HAP-1 (cell line): Measurements from ENCODE around the gene RAI1.
A peak's percentile ranks its signal among the peaks of the same experiment; 100 is the strongest.

ENCODE experiments used
- DNase-seq, 2 experiments: peaks; one replicate each; pipeline ENCODE4 v3.0.0-alpha.2; 2016 to 2020; ENCODE audit warnings: low spot score in 2 of 2
- H3K27me3 ChIP-seq: fragments of 250-450 bp; sonication (Bioruptor Pico); 2 replicates; pipeline ENCODE4 v1.5.1; 2020; ENCODE audit warnings: low read depth, mild to moderate bottlenecking, moderate library complexity
- H3K36me3 ChIP-seq: fragments of 250-450 bp; sonication (Bioruptor Pico); replicated peaks from 2 replicates; pipeline ENCODE4 v1.5.1; 2020; ENCODE audit warnings: mild to moderate bottlenecking
- H3K4me1 ChIP-seq: fragments of 250-450 bp; sonication (Bioruptor Pico); 2 replicates; pipeline ENCODE4 v1.5.1; 2020; ENCODE audit warnings: mild to moderate bottlenecking
- H3K4me3 ChIP-seq: fragments of 250-450 bp; sonication (Bioruptor Pico); 2 replicates; pipeline ENCODE4 v1.5.1; 2020; ENCODE audit warnings: mild to moderate bottlenecking, moderate library complexity
- H3K9me3 ChIP-seq: fragments of 250-450 bp; sonication (Bioruptor Pico); 2 replicates; pipeline ENCODE4 v1.5.1; 2020; ENCODE audit warnings: mild to moderate bottlenecking, moderate library complexity
- in situ Hi-C: fragments of 300-500 bp; cut with MboI; formaldehyde crosslinking; loops from 3 replicates; pipeline ENCODE4 v1.14.3; 2020; ENCODE audit warnings: low sequenced_read_pairs, inconsistent platforms, mixed read lengths

RAI1 gene

DNA sequence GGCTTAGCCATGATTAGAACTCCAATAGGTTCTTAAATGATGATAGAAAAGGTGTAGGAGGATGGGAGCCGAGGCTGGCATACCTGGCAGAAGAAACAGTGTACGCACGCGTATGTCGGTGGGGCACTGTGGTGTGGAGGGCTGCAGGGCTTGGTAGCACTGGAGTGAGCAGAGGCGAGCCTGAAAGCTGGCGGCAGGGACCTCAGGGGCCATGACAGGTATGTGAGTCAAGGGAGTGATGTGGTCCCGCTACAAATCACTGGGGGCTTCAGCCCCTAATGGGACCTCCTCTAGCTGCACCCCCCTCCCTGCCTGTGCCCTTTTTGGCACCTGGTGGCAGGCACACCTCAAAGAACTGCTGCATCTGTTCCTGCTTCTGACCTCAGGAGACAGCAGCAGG, 67.3 kb downstream of the RAI1 start:
- in situ Hi-C loops = no loop called here
- no peak for DNase-seq
- no peaks in the 10 kb centered on the region for H3K27me3 ChIP-seq
- H3K4me1 ChIP-seq = peaks cover 15% of the 10 kb centered on the region
- no peaks in the 10 kb centered on the region for H3K9me3 ChIP-seq
- no peak overlapping the region for H3K4me3 ChIP-seq
- H3K36me3 ChIP-seq = no peaks in the 10 kb centered on the region

- H3K9me3 ChIP-seq = no peaks in the 10 kb centered on the region
- no peaks in the 10 kb centered on the region for H3K27me3 ChIP-seq
- in situ Hi-C loops = no loop called here
- H3K4me1 ChIP-seq = peaks cover 15% of the 10 kb centered on the region
- H3K36me3 ChIP-seq = no peaks in the 10 kb centered on the region
- no peak for DNase-seq
- H3K4me3 ChIP-seq = no peak overlapping the region
Observed at GRCh38 chr17:17749025-17749772, 67.9 kb downstream of the RAI1 start.

DNA sequence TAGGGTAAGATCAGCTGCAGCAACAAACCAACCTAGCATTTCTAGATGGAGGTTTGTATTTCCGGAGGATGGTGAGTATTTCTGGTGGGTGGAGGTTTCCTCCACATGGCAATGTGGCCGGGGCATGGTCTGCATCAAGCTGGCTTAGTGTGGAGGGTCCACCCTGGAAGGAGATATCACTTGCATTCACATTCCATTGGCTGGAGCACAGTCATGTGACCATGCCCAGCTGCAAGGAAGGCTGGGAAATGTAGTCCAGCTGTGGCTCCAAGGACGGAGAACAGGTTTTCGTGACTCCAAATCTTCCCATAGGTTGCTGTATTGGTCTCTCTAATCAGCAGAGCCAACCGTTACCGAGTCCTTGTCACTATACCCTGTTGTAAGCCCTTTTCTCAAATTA, 68.7 kb downstream of the RAI1 start:
- H3K4me3 ChIP-seq = no peak overlapping the region
- H3K4me1 ChIP-seq = peaks cover 15% of the 10 kb centered on the region

GRCh38 chr17:17750881-17751280, 69.6 kb downstream of the RAI1 start:
- Histone ChIP-seq H3K9me3 (no peaks in the 10 kb centered on the region), H3K4me1 (peaks cover 15% of the 10 kb centered on the region), H3K4me3 (no peak overlapping the region), H3K27me3 (no peaks in the 10 kb centered on the region), H3K36me3 (no peaks in the 10 kb centered on the region)
- in situ Hi-C loops = no loop called here
- DNase-seq = no peak

More for the DNA sequence above, 68.7 kb downstream of the RAI1 start:
- H3K27me3 ChIP-seq = no peaks in the 10 kb centered on the region
- no peaks in the 10 kb centered on the region for H3K9me3 ChIP-seq
- DNase-seq = peak; percentile 47 to 72
- no peaks in the 10 kb centered on the region for H3K36me3 ChIP-seq
- in situ Hi-C loops = no loop called here

GRCh38 chr17:17751489-17752088, 70.3 kb downstream of the RAI1 start:
- DNase-seq = no peak
- Histone ChIP-seq H3K27me3 (no peaks in the 10 kb centered on the region), H3K36me3 (no peaks in the 10 kb centered on the region), H3K4me1 (peaks cover 15% of the 10 kb centered on the region), H3K9me3 (no peaks in the 10 kb centered on the region), H3K4me3 (no peak overlapping the region)
- in situ Hi-C loops = no loop called here

DNA sequence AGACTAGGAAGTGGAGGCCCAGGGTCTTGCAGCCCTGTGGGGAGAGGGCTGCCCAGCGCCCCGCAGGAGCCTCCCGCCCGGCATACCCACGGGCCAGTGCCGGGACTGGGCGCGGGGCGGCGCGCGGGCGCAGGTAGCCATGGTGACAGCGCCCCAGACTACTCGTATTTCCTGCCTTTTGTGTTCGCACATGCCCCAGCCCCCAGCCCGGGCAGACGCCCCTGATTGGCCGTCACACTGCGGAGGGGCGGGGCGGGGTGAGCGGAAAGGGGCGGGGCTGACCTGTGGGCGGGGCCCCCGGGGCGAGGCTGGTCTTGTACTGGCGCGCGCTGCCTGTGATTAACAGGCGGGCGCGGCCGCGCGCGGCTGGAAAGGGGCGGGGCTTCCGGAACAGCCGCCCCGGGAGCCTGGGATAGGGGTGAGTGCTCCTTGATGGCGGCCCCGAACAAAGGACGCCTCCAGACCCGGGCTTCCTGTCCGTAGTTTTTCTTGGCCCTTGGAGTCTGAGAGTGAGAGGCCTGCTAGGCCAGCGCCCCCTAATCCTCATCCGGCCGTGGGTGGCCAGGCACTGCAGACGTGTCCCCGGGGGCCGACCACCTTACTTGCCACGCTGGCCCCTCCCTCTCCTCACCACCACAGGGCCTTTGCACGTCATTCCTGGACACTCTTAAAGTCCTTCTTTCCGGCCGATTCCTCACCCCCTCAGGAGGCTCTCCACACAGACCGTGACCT, 71.0 kb downstream of the RAI1 start:
- Histone ChIP-seq H3K9me3 (no peaks in the 10 kb centered on the region), H3K4me3 (peak overlapping the region; percentile 32), H3K4me1 (peaks cover 15% of the 10 kb centered on the region), H3K27me3 (no peaks in the 10 kb centered on the region), H3K36me3 (no peaks in the 10 kb centered on the region)
- DNase-seq = peak; percentile 93 to 97
- in situ Hi-C loops = no loop called here

- Histone ChIP-seq H3K4me1 (peaks cover 15% of the 10 kb centered on the region), H3K36me3 (no peaks in the 10 kb centered on the region), H3K9me3 (no peaks in the 10 kb centered on the region), H3K27me3 (no peaks in the 10 kb centered on the region), H3K4me3 (peak overlapping the region; percentile 32)
- in situ Hi-C loops = no loop called here
- DNase-seq = no peak
Observed at GRCh38 chr17:17752821-17753321, 71.6 kb downstream of the RAI1 start.

GRCh38 chr17:17754719-17755686, 73.7 kb downstream of the RAI1 start:
- no peaks in the 10 kb centered on the region for H3K27me3 ChIP-seq
- no peak for DNase-seq
- no peaks in the 10 kb centered on the region for H3K36me3 ChIP-seq
- no peaks in the 10 kb centered on the region for H3K9me3 ChIP-seq
- H3K4me1 ChIP-seq = peaks cover 15% of the 10 kb centered on the region
- in situ Hi-C loops = no loop called here
- no peak overlapping the region for H3K4me3 ChIP-seq

DNA sequence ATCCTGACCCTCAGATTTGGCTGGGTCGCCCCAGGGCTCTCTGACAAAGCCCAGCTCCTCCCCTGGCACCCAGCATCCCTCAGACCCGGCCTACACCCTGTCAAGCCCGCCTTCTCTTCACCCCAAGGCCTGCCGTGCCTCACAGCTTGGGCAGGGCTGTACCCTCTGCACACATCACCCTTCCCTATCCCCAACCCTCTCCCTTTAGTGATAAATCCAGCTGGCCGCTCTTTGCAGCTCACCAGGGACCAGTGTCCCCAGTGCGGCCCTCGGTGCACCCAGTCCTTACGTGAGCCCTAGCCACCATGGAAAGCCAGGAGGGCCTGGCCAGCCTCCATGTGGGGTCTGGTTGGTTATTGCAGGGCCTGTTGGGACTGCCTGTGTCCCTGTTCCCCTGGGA, 74.5 kb downstream of the RAI1 start:
- DNase-seq = no peak
- no peaks in the 10 kb centered on the region for H3K9me3 ChIP-seq
- H3K27me3 ChIP-seq = no peaks in the 10 kb centered on the region
- H3K36me3 ChIP-seq = no peaks in the 10 kb centered on the region
- H3K4me3 ChIP-seq = no peak overlapping the region
- in situ Hi-C loops = no loop called here
- H3K4me1 ChIP-seq = peaks cover 15% of the 10 kb centered on the region

GRCh38 chr17:17757391-17757791, 76.1 kb downstream of the RAI1 start:
- Histone ChIP-seq H3K9me3 (no peaks in the 10 kb centered on the region), H3K27me3 (no peaks in the 10 kb centered on the region), H3K4me3 (no peak overlapping the region), H3K36me3 (no peaks in the 10 kb centered on the region), H3K4me1 (peaks cover 9% of the 10 kb centered on the region)
- DNase-seq = no peak
- in situ Hi-C loops = no loop called here

DNA sequence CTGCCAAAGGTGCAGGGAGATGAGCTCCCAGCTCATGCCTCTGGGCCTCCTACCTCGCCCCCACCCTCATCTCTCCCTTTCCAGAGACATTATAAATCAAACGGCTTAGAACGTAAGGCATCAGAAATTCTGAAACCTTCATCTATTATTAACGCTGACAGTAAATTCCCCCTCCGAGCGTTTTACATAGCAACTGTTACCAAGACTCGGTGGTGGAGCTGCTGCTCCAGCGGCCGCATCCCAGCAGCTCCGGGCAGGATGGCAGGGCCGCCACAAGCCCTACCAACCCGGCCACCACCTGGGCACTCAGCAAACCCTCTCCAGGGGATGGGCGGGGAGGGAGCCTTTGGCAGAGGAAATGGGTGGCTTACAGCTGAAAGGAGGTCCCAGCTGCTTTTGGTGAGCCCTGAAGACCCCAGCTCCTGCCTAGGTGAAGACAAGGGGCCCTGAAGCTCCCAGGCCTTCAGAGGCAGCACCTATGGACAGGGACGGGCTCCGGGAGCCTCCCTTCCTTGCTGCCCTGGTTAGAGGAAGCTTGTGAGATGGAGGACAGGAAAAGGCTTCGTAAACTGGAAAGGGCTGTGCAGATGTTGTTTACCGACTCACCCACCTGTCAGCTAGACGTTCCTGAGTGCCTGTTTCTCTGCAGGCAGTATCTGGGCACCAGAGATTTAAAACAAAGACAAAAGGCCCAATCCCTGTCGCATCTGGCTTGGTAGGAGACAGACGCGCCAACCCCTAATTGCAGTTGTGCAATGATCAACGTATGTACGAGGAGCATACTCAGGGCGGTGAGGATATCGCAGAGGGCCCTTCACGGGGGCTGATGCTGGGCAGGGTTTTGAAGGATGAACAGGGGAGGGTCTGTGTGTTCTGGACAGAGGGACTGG, 76.9 kb downstream of the RAI1 start:
- Histone ChIP-seq H3K27me3 (no peaks in the 10 kb centered on the region), H3K9me3 (no peaks in the 10 kb centered on the region), H3K4me1 (peaks cover 2% of the 10 kb centered on the region), H3K4me3 (no peak overlapping the region), H3K36me3 (no peaks in the 10 kb centered on the region)
- no peak for DNase-seq
- in situ Hi-C loops = no loop called here

GRCh38 chr17:17758941-17759563, 77.8 kb downstream of the RAI1 start:
- in situ Hi-C loops = no loop called here
- no peaks in the 10 kb centered on the region for H3K4me1 ChIP-seq

More at GRCh38 chr17:17758941-17759563, 77.8 kb downstream of the RAI1 start:
- Histone ChIP-seq H3K27me3 (no peaks in the 10 kb centered on the region), H3K4me3 (no peak overlapping the region), H3K9me3 (no peaks in the 10 kb centered on the region), H3K36me3 (no peaks in the 10 kb centered on the region)
- no peak for DNase-seq
